ENCODE measurements around the gene CPLANE2. TPM values are rescaled to one million over a fixed set of nuclear protein-coding genes. Genes with fewer than 3 reads are reported as not detected.
"Not testable (repeated sequence)": the region's sequence is repeated elsewhere in the genome, so short reads cannot be mapped to it uniquely, and the experiment has no call there.

Gene CPLANE2
- total RNA-seq, 1 donor from 2014 or later, result 10.6 TPM

DNA sequence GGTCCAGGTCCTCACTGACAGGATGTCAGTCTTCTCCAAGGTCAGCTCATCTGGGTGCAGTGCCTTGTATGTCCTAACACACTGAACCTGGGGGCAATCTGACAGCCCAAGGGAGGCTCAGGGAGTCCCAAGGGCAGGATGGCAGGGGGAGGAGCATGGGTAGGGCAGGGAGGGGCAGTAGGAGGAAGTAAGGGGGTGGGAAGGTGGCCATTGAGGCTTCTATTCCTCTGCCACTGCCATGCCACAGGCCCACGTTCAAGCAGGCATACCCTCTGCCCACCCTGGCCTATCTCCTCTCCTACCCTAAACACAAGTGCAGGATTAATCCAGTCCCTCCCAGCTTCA is 37.9 kb downstream of the CPLANE2 start:
- intact Hi-C loops (cut with DNase I), result no loop called here
- DNase-seq (ENCODE audit: low spot score), result no peak

DNA sequence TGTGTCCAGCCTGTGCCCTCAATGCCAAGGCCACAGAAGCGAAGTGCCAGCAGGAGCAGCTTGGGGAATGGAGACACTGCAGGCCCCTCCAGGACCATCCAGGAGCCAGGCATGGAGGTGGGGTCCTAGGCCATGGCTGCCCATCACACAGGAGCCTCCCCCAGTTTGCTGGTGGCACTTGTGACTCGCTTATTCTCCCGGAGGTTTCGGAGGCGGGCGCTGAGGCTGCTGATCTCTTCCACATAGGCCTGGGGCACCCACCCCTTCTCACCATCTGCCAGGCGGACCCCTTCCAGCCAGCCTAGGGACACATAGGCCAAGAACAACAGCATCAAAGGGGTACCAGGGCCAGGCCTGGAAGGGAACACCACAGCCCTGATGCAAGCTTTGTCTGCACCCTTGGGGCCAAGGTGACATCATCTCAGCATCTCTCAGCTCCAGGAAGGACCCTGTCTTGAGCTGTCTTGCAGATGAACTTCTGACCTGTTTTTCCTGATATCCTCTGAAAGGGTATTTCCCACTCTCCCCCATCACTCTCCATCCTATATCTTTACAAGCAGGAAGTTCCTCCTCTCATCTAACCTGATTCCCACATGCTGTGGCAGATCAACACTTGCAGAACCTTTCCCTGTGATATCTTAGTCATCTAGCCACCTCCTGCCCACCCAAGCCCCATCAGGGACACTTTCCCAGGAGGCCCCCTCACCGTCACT is 38.4 kb downstream of the CPLANE2 start:
- intact Hi-C loops (cut with DNase I), result no loop called here
- DNase-seq (ENCODE audit: low spot score), result no peak

DNA sequence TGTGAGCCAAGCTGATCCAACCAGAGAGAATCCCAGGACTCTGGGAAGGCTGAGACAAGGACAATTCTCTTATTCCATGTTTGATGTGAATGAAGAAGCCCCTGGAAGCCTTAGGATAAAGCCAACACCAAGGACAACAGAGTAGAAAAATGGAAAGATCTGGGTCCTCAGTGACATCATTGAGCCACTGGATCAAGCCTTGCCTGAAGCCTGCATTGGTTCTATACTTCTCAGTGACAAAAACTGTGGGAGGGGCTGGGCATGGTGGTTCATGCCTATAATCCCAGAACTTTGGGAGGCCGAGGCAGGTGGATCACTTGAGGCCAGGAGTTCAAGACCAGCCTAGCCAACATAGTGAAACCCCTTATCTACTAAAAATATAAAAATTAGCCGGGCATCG is 40.1 kb downstream of the CPLANE2 start:
- intact Hi-C loops (cut with DNase I), result no loop called here
- no peak for DNase-seq (ENCODE audit: low spot score)

DNA sequence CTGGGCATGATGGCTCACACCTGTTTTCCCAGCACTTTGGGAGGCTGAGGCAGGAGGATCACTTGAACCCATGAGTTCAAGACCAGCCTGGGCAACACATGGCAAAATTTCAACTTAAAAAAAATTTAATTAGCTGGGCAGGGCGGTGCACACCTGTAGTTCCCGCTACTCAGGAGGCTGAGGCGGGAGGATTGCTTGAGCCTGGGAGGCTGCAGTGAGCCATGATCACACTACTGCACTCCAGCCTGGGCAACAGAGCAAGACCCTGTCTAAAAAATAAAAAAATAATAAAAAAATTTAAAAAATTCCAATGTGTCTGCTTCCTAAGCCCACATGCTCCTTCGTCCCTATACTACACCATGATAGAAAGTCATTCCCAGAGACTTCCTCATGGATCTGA is 40.8 kb downstream of the CPLANE2 start:
- DNase-seq (ENCODE audit: low spot score); intact Hi-C loops (cut with DNase I): not testable (repeated sequence)

DNA sequence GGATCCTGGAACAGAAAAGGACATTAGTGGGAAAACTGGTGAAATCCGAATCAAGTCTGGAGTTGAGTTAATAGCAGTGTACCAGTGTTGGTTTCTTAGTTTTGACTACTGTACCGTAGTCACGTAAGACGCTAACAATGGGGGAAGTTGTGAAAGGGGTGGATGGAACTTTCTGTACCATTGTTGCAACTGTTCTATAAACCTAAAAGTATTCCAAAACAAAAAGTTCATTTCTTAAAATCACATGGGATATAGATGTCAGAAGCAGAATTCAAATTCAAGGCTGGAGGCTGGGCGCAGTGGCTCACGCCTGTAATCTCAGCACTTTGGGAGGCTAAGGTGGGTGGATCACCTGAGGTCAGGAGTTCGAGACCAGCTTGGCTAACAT is 41.5 kb downstream of the CPLANE2 start:
- no peak for DNase-seq (ENCODE audit: low spot score)
- intact Hi-C loops (cut with DNase I), result no loop called here

DNA sequence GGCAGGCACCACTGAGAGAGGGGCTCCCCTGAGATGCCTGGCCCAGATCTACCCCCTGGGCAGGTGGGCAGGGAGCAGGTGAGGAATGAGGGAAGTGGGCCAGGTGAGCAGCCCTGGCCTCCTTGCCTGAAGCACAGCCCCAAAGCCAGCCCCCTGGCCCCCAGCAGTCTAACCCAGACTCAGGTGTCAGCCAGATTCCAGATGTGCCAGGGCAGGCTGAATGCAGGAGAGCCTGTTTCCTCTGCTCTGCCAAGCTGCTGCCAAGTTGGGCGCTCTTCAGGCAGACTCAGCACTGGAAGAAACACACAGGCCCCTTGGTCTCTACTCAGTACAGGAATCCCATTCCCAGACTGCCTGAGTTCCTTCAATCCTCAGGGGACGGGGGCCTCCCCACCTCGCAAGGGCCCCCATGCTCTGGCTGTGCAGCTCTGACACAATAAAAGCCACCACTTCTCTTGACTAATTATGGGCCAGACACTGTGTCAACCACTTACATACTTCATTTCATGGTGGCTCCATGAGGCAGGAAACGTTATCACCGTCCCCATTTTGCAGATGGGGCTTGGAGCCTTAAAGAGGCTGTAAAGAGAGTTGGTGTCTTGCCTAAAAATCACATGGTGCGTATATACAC is 45.0 kb downstream of the CPLANE2 start:
- DNase-seq (ENCODE audit: low spot score), result no peak
- intact Hi-C loops (cut with DNase I), result no loop called here

DNA sequence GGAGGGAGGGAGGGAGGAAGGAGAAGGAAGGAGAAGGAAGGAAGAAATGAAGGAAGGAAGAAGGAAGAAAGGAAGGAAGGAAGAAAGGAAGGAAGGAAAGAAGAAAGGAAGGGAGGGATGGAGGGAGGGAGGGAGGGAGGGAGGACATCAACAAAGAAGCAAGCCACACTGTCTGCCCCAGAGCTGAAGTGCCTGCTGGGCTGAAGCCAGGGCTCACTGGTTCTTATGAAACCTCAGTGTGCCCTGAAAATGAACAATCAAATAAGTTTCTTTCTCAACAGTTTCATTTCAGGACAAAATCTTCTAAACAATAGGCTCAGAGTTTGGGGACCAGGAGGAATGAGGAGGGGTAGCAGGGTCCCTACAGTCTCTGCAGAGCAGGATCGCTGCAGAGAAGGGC is 45.7 kb downstream of the CPLANE2 start:
- intact Hi-C loops (cut with DNase I), result no loop called here
- DNase-seq (ENCODE audit: low spot score), result no peak

DNA sequence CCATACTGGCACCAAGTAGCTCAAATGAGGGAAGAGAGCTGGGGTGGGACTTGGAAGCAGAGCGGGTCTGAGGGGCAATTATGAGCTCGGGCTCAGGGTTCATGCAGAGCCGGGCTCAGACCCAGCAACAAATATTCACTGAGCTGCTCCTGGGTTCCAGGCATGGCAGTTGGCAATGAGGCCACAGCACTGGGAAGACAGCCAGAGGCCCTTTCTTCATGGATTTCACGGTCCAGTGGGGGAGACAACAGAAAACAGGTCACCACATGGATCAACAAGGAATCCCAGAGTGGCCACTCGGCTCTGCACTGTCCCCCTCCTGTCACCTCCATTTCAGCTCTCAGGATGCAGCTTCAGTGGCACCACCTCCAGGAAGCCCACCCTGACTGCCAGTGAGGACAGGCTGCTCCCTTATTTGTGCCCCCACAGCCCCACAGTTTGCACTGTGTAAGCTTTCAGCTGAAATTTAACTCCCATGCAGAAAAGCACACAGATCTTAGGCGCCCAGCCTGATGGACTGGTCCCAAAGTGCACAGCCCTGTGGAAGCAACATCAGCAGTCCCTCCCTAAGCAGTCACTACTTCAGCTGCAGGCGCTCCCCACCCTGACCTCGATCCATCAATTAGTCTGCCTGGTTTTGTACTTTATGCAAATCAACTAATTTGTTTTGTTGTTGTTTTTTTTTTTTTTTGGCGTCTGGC is 46.9 kb downstream of the CPLANE2 start:
- DNase-seq (ENCODE audit: low spot score), result no peak
- intact Hi-C loops (cut with DNase I), result loop anchor here (5.0 kb wide), 1 partner anchor 52 kb away; no protein-coding TSS in a partner anchor

DNA sequence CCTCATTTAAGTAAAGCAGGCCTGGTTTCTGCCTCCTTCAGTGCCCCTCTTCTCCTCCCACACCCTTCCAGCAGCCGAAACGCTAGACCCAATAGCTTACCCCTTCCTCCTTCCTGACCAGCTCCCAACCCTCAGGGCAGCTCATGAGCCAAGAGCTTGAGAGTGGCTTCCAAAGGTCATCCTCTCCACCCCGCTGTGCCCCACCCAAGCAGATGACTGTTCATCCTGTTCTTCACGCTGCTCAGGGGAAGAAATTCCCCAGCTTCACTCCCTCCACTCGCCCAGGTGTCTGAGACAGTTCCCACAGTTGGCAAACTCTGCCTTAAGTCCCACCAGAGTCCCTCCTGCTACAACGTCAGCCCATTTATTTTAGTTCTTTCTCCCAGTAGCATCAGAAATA is 48.0 kb downstream of the CPLANE2 start:
- intact Hi-C loops (cut with DNase I), result loop anchor here (5.0 kb wide), 1 partner anchor 53 kb away; no protein-coding TSS in a partner anchor
- DNase-seq (ENCODE audit: low spot score), result no peak

DNA sequence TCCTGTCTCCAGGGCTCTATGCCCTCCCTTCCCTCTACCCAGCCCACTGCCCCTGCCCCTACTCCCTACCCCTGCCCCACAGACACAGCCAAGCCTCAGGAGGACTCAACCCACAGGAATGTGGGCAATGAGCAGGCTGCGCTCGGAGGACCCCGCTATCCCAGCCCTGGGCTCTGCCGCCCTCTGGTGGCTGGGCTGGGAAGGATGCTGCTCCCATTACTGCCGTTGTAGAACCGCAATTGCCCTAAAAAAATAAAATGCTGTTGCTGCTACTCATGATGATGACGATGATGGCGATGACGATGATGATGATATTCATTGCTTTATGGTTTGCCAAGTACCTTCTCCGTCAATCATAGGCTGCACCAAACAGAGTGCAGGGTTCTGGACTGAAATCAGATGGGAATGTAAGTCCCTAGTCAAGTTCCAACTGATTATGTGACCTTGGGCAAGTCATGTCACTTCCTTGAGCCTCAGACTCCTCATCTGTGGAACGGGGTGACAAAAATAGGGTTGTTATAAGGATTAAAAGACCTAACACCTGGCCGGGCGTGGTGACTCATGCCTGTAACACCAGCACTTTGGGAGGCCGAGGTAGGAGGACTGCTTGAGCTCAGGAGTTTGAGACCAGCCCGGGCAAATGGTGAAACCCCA is 49.1 kb downstream of the CPLANE2 start:
- intact Hi-C loops (cut with DNase I), result loop anchor here (1.0 to 5.0 kb wide), 3 partner anchors 54 to 109 kb away; no protein-coding TSS in a partner anchor

DNA sequence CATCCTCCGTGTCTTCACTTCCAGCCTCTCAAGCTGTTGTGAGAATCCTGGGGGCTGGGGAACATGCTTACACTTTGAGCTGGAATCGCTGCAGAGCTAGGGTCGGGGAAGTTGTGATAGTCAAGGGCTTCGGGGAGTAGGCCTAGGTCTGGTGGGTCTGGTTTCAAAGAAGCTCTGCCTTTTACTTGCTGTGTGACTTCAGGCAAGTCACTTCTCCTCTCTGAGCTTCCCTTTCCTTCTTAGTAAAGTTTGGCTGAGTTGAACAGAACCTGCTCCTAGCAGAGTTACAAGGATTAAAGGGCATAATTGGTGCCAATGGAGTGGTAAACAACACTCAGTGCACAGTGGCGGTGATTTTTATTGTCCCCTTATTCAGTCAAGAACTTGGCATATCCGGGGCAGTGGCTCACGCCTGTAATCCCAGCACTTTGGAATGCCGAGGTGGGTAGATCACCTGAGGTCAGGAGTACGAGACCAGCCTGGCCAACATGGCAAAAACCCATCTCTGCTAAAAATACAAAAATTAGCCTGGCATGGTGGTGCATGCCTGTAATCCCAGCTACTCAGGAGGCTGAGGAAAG is 50.2 kb downstream of the CPLANE2 start:
- intact Hi-C loops (cut with DNase I), result loop anchor here (1.0 to 5.0 kb wide), 3 partner anchors 56 to 107 kb away; no protein-coding TSS in a partner anchor
- no peak for DNase-seq (ENCODE audit: low spot score)

More for the DNA sequence above, 49.1 kb downstream of the CPLANE2 start:
- DNase-seq (ENCODE audit: low spot score), result no peak

DNA sequence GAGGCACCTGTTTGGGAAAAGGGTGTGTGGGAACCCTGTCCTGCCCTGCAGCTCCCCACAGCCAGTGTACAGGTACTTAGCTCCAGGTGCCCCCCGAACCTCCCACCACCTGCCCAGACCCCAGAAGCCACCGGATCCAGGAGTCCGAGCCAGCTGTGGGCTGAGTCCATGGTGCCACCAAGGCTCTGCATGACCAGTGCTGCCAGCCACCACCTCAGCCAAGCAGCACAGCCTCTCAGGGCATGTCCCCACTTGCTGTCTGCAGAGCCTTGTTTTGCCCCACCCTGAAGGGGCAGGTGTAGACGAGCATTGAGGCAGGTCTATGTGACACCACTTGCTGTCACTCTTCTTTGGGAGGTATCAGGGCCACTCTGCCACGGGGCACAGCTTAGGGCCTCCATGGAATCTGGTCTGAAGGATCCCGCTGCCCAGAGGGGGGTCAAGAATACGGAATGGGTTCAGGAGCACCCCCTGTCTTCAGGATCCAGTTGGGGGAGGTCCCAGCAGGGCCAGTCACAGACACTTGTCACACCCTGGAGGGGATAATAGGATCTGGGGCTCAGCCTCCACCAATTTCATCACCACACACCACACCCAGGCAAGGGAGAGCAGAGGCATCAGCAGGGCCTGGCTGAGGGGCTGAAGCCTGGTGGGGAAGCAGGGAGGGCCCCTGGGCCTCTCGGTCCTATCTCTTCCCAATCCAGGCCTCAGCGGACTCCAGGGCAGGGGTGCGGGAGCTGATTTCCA is 52.3 kb downstream of the CPLANE2 start:
- intact Hi-C loops (cut with DNase I), result loop anchor here (5.0 kb wide), 3 partner anchors 58 to 183 kb away; partner anchors contain the start of gene SZRD1
- DNase-seq (ENCODE audit: low spot score), result no peak

DNA sequence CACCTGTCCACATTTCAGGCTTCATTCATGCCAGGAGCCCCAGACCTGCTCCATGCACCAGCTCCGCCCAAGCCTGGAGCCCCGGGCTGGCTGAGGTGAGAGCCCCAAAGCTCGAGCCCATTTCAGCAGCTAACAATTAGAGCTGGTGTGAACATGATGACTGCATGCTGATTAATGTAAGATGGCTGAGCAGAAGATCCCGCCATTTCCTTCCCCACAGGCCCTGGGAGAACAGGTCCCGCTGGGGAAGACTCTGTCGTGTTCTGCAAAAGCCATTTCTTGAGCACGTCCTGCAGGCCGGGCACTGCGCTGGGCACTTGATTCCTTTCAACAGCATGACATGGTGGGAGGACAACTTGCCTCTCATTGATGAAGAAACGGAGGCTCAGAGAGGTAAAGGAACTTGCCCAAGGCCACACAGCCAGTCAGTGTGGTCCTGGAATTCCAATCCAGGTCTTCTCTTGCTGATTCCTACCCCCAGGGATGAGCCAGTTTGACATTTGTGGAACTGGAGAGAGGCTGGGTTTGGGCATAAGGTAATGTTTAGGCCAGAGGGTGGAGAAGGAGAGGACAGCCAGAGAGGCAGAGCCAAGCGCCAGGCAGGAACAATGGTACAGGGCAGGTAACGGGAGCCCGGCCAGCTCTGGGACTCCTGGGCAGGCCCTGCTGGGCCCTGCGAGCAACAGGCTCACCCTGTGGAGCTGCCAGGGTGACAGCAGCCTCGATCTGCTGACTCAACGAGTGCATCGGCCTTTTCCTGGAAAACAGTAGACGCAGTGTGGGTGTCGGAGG is 53.0 kb downstream of the CPLANE2 start:
- intact Hi-C loops (cut with DNase I), result loop anchor here (2.0 to 5.0 kb wide), 4 partner anchors 29 to 183 kb away; partner anchors contain the start of gene SZRD1
- no peak for DNase-seq (ENCODE audit: low spot score)

DNA sequence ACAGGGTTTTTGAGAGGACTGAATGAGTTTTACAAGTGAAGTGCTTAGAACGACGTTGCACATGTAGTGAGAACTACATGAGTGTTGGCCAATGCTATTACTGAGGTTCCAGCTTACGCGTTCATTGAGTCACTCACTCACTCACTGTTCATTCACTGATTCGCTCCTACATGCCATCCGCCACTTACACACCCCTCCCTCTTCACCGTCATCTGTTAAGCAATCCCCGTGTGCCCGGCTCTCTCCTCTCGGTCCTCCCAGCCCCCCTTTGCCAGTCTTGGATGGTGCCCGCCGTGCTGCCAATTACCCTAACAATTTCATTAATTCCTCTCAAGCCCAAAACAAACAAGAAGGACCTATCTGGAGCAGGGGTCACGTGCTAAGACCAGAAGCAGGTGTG is 53.8 kb downstream of the CPLANE2 start:
- DNase-seq (ENCODE audit: low spot score), result no peak
- intact Hi-C loops (cut with DNase I), result loop anchor here (2.0 to 5.0 kb wide), 4 partner anchors 28 to 184 kb away; partner anchors contain the start of gene SZRD1

DNA sequence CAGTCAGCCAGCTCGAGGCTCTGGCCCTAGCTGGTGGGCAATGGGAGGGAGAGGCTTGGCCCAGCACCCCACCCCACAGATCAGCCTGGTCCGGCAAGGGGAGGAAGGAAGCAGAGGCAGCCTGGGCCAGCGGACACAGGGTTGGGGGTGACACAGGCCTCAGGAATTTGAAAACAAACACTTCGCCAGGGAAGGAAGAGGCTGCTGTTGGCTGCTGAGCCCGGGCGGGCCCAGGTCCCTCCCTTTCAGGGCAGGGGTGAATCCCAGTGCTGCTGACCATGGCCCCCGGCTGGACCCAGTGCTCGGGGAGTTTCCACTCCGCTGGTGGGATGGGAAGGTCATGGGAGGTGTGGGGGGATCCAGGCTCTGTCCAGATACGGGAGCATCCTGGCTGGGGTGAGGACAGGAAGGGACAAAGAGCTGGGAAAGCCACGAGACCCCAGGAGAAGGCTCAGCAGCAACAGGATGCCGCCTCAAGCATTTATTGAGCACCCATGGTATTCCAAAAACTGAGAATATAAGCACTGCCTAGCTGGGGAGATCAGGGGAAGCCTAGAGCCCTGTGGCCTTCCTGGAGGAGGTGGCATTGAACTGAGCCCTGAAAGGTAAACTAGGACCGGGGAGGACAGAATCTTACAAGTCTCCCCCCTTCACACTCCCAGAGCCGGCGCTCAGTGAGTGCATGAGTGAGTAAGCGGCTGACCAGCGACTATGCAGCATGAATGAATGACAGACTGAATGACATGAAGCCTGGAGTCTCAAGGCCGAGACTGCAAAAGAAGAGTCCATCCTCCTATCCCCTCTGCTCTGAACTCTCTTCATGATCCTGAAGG is 54.9 kb downstream of the CPLANE2 start:
- DNase-seq (ENCODE audit: low spot score), result peak; percentile 92
- intact Hi-C loops (cut with DNase I), result loop anchor here (2.0 to 5.0 kb wide), 4 partner anchors 27 to 185 kb away; partner anchors contain the start of gene SZRD1

All from cardiac septum (tissue), 1 donor.